GM18520 (cell line): ENCODE measurements around the gene LSMEM2.

ENCODE experiments used
- ATAC-seq: cut with Tn5 transposase; IDR thresholded peaks from one replicate; pipeline ENCODE4 v1.9.1; 2021; ENCODE audit not compliant: unreplicated experiment

LSMEM2 gene

GRCh38 chr3:50320853-50321335 is 42.0 kb downstream of the LSMEM2 start:
- peak; percentile 35 for ATAC-seq

- peak; percentile 36 for ATAC-seq
Observed at GRCh38 chr3:50321336-50322114, 42.6 kb downstream of the LSMEM2 start.

- no peak for ATAC-seq
Observed at GRCh38 chr3:50322115-50322385, 43.2 kb downstream of the LSMEM2 start.

- no peak for ATAC-seq
Observed at GRCh38 chr3:50322386-50323091, 43.7 kb downstream of the LSMEM2 start, which contains the start of gene HYAL2. TSS of gene HYAL2 (minus strand) at chr3:50322745. CDS start at chr3:50320489, 2,256 bp downstream.

GRCh38 chr3:50323092-50323600 is 44.3 kb downstream of the LSMEM2 start:
- ATAC-seq = no peak

- ATAC-seq = no peak
Observed at GRCh38 chr3:50323614-50324199, 44.8 kb downstream of the LSMEM2 start.

GRCh38 chr3:50324351-50325112 is 45.6 kb downstream of the LSMEM2 start:
- no peak for ATAC-seq

GRCh38 chr3:50325113-50325480 is 46.2 kb downstream of the LSMEM2 start:
- ATAC-seq = no peak

- no peak for ATAC-seq
Observed at GRCh38 chr3:50325497-50326181, 46.8 kb downstream of the LSMEM2 start.

- no peak for ATAC-seq
Observed at GRCh38 chr3:50326182-50326541, 47.3 kb downstream of the LSMEM2 start.

GRCh38 chr3:50327129-50327528 is 48.2 kb downstream of the LSMEM2 start:
- no peak for ATAC-seq

- ATAC-seq = peak; percentile 76
Observed at GRCh38 chr3:50327943-50328691, 49.2 kb downstream of the LSMEM2 start, which contains the start of gene TUSC2. TSS of gene TUSC2 (minus strand) at chr3:50328223. CDS start at chr3:50328099, 124 bp downstream.

- ATAC-seq = no peak
Observed at GRCh38 chr3:50330330-50330729, 51.4 kb downstream of the LSMEM2 start.

GRCh38 chr3:50331364-50331907 is 52.5 kb downstream of the LSMEM2 start:
- no peak for ATAC-seq

GRCh38 chr3:50333744-50334328 is 54.9 kb downstream of the LSMEM2 start:
- no peak for ATAC-seq

- no peak for ATAC-seq
Observed at GRCh38 chr3:50334339-50335075, 55.6 kb downstream of the LSMEM2 start.

GRCh38 chr3:50336452-50337174 is 57.7 kb downstream of the LSMEM2 start:
- peak; percentile 19 for ATAC-seq
